NCI-H2107 treated with DMSO at 0.1 percent for 48 hours (cell line): ENCODE measurements around the gene ADAMTS4.

Experiments
- DNase-seq: peaks from one replicate; lab custom pipeline; 2025; ENCODE audit not compliant: unreplicated experiment; lab: John Stamatoyannopoulos, UW

Gene ADAMTS4

GRCh38 chr1:161197560-161198193, 1.2 kb downstream of the ADAMTS4 start:
- DNase-seq: no peak

- no peak for DNase-seq
Observed at GRCh38 chr1:161196521-161197451, 2.1 kb downstream of the ADAMTS4 start.

DNA sequence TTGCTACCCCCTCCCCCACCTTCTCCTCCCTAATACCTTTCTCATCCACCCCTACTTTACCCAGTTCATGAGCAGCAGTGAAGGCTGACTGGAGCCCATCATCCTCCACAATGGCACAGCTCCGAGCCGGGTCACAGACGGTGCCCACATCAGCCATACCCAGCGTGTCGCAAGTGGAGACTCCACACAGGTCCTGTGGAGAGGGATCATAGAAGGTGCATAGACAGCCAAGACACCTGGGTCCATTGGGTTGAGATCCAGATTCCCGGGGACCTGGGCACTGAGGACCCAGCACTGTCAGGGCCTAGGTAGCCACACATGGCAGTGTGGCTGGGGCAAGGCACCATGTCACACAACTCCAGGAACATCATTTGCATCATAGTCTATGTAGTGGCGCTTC, 2.7 kb downstream of the ADAMTS4 start:
- no peak for DNase-seq

GRCh38 chr1:161195171-161195570, 3.7 kb downstream of the ADAMTS4 start:
- no peak for DNase-seq

DNA sequence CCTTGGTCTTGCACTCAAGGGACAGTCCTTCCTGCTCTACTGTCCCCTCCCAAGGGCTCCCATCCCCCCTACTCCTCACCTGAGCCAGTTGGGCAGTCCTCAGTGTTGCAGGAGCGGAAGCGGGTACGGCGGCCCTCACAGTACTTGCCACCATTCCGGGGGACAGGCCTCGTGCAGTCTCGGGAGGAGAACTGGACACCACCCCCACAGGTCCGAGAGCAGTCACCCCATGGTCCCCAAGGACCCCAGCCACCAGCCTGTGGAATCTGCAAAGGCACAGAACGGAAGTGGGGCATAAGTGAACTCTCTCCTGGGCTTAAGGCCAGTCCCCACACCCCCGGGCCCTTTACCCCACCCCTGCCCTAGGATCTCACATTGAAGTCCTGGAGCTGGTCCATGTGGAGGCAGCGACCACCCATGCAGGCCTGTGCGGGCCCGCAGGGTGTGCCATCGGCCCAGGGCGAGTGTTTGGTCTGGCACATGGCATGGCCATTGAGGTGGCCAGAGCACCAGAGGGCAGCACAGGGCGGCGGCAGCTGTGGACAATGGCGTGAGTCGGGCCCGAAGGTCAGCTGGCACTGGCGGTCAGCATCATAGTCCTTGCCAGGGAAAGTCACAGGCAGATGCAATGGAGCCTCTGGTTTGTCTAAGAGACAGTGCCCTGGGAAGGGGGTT, 5.2 kb downstream of the ADAMTS4 start:
- no peak for DNase-seq

DNA sequence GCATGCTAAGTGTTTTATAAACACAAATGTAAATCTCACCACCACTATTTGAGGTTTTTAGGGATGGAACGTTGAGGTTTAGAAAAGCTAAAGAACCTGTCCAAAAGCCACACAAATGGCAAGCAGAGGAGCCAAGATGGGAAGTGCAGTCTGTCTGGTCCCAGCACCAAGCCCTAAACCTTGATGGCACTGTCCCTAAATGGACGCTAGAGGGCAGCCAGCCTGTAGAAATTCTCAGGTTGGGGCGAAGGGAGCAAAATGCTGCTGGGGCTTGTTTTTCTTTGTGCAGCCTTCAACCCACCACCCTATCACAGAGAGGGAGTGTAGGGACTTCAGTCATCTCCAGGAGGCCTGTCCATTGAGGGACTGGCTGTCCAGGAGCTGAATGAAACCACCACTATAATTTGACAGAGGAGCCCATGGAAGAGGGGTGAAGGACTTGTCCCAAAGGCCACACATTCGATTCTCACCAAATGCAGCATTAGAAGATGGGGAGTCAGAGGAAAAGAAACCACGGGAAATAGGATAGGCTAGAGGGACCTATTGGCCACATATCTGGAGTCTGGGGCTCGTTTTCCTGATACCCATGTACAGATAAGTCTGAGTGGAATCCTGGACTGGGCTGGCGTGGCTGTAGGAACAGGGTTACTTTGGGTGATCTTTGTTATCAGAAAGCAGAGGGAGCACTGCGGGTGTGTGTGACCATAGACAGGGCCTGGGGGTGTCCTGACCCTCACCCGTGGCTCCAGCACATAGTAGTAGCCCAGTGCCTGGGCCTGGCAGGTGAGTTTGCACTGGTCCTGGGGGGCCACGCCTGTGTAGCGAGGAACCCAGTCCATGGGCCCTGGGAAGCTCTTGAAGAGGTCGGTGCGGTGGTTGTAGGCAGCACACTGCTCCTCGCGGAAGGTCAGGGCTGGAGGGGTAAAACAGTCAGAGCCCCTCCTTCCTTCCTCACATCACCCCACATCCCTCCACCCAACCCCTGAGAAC, 6.1 kb downstream of the ADAMTS4 start:
- DNase-seq: peak; percentile 77

GRCh38 chr1:161191971-161192370, 6.9 kb downstream of the ADAMTS4 start:
- no peak for DNase-seq

DNA sequence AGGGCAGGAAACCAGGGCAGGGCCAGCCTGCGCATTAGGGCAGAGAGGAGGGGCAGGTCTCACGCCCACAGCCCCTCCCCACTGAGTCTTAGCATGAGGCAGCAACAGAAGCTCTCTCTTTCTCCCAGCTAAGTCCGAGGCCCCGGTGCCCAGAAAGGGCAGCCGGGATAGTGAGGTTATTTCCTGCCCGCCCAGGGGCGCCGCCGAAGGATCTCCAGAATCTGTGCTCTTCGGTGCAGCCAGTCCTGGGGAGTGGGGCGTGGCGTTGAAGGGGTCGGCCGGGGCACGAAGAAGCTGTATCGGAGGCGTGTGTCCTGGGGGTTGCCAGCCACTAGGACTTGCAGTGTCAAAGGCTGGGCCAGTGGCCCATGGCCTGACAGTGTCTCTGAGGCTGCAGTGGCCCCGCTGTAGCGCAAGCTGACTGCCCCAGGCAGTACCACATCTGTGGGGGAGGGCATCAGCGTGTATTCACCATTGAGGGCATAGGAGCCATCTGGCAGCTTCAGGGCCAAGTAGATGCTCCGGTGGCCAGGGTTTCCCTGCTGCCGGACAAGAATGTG, 7.8 kb downstream of the ADAMTS4 start:
- DNase-seq: no peak

DNA sequence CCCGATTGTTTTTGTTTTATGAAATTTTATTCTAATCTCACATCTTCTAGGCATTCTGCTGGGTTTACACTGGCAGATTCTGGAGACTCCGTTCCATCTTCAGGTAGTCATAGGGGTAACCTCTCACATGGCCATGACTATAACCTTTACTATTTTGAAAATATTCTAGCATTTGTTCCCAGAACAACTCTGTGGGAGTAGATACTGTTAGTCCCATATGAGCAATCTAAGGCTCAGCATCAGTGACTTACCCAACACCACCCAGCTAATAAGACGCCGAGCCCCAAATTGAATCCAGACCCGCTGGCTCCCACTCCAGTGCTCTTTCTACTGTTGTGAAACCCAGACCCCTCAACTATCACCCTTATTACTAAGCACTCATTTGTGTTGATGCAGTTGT, 9.8 kb downstream of the ADAMTS4 start:
- DNase-seq: no peak

- no peak for DNase-seq
Observed at GRCh38 chr1:161188381-161188780, 10.5 kb downstream of the ADAMTS4 start.

DNA sequence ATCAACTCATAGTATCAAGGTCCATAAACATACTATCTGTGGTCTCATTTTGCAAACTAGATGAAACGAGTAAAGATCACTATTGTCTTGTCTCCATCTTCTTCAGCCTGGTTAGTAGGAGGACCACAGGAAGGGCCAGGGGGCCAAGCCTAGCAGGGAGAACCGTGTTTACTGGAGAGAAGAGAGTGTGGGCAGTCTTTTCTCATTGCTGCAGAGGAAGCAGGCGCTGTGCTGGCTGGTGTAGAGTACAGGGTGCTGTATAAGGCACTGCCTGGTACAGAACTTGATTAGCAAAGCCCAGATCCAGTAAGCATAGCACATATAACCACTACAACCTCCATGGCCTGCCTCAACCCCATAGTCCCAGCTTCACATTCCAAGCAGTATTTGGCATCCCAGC, 11.5 kb downstream of the ADAMTS4 start:
- DNase-seq: no peak

DNA sequence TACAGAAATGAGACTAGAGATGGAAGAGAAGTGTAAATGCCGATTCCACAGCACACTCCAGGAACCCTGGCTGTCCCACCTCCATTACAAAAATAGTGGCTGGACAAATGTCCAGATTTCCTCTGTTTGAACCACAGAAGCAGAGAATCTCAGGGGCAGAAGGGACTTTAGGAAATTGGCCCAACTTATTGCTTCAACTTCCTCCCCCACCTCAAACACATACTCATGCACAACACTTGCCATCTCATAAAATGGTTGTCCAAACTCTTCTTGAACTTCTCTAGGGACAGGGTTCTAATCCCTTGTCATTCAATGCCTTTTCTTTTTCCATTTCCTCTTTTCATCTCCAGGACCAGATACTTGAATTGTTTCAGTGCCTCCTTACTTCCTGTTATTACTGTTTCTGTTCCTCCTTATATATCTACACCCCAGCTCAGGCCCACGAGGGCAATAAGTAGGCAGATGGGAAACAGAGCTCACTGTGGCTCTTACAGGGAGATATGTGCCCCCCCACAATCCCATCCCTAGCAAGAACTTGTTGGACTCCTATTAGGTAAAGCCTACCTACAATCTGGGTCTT, 13.0 kb downstream of the ADAMTS4 start:
- no peak for DNase-seq

DNA sequence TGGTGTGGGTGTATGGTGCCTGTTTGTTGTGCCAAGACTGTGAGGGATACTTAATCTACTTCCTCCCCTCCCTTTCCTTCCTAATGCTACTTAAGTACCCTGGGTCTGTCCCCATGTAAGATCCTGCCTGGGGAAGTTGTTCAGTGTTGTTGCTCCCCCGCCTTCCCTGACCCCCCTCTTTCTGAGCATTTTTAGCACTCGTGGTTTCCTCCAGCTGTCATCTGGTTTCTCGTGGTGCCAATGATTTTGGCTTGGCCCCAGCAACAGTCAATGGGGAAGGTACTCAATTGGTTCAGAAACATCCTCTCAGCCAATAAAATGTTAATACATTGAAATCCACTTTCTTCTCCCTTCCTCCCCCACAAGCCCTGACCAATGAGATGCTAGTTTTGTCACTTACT, 13.6 kb downstream of the ADAMTS4 start:
- peak; percentile 69 for DNase-seq

GRCh38 chr1:161182214-161182613, 16.6 kb downstream of the ADAMTS4 start:
- no peak for DNase-seq

GRCh38 chr1:161180639-161181038, 18.2 kb downstream of the ADAMTS4 start:
- no peak for DNase-seq

DNA sequence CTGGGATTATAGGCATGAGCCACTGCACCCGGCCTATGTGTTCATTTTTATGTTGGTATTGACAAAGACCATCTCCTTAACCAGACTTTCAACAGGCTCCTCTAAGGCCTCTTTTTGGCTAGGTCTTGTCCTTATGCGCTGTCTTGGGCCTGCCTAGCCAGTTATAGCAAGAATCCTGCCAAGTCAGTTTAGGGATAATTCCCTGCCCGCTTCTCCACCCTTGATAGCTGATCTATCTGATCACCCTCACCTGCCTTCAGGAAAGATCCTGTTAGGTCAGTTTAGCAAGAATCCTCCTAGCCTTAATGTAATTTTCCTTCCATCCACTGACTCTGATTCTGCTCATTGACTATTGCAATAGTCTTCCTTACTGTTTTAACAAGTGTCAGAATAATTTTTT, 19.2 kb downstream of the ADAMTS4 start:
- DNase-seq: no peak

- no peak for DNase-seq
Observed at GRCh38 chr1:161177936-161178244, 21.0 kb downstream of the ADAMTS4 start.

DNA sequence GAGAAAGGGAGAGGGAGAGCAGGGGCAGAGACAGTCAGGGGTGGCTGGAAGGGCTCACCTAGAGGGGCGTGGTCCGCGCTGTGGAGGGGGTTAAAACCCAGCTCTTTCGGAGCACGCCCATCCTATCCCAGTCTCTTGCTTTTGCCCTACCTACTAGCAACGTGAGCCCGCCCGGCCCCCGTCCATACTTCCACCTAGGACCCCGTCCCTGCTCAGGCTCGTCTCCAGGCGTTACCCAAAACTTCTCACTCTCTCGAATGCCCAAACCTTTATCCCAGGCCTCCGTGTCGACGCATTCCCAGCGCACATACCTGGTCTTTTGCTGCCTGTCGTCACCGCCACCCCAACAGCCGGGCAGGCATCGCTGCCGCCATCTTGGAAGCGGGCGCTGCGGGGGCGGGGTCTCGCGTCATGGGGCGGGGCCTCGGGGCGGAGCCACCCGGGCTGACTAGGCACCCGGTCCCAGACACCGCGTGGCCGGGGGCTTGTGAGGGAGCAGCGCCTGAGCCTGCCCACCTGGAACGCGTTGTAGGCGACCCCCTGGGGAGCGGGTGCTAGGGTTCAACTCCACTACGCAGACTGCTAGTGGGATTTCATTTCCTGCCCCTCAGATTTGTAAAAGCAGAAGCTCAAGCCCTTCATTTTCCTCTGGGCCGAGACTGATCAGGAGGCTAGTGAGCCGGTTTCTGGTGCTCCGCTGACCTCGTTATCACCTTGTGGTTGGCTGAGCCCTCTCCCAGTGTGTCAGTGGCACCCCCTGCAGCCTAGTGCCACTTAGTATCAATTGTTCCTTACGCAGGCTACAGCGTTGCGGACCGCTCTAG, 21.5 kb downstream of the ADAMTS4 start, which contains the start of gene B4GALT3:
Gene B4GALT3 (minus strand): TSS at position 396 of the 824 bp plus-strand sequence. CDS start 1,447 bp downstream, outside the sequence.
- peak; percentile 85 for DNase-seq

GRCh38 chr1:161176468-161177111, 22.3 kb downstream of the ADAMTS4 start:
- DNase-seq: no peak
